ENCODE data around the gene SORCS2. TPM values are rescaled to one million over a fixed set of nuclear protein-coding genes. Genes with fewer than 3 reads are reported as not detected.

The SORCS2 gene
- polyA plus RNA-seq, 1 donor (not counting 4 experiments of a cell fraction or from before 2014, with no cell fraction given) = 0.09 TPM

DNA sequence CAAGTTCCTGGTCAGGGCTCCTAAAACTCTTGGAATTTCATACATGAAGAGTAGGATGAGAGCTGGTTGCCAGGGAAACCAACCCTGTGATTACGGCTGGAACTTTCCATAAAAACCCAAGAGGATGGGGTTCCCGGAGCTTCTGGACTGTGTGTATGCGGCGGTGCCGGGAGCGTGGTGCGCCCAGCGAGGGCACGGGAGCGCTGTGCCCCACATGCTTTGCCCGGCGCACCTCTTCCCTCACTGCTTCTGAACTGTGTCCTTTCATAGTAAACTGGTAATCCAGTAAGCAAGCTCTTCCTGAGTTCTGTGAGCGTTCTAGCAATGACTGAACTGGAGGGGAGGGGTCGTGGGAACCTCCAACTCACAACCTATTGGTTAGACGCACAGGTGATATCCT lies 594.7 kb downstream of the SORCS2 start:
- no peak for FAIRE-seq
- no peaks in the 10 kb centered on the region for H3K79me2 ChIP-seq (ENCODE audit: control insufficient read depth, insufficient read depth, low read length)

DNA sequence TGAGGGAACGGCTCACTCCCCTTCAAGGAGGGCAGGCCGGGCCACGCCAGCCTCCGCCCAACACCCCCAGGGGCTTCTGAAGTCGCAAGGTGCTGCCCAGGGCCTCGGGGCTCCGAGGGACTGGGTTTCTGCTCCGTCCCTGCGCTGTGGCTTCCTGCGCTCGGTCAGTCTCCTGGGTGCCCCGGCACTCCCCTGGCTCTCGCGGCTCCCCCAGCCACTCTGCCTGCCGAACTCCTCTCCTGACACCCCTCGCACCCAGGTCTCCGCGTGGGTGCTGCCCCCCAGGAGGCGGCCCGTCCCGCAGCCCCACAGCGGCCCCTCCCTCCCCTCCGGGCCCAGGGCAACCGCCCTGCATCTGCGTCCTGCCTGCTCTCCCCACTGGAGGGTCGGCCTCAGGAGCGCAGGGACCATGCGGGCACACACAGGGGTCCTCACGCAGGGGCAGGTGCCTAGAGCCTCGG lies 595.4 kb downstream of the SORCS2 start:
- Histone ChIP-seq H3K27ac (ENCODE audit: control insufficient read depth, insufficient read depth, low read length) (no peak overlapping the region), H3K36me3 (ENCODE audit: control insufficient read depth in 2 of 2, extremely low read depth in 1 of 2, insufficient read depth in 2 of 2, low read length in 2 of 2) (peaks cover 6 to 32% of the 10 kb centered on the region in 2 experiments), H3K4me3 (ENCODE audit: control insufficient read depth in 2 of 3, extremely low read depth in 1 of 3, insufficient read depth in 2 of 3, low read depth in 1 of 3, low read length in 3 of 3) (no peak overlapping the region), H3K4me1 (ENCODE audit: control insufficient read depth, extremely low read depth, insufficient read depth, low read length) (no peaks in the 10 kb centered on the region), H2AFZ (ENCODE audit: control insufficient read depth, low read length) (no peak overlapping the region), H3K9me3 (ENCODE audit: control insufficient read depth, low read depth, low read length) (no peaks in the 10 kb centered on the region), H3K4me2 (ENCODE audit: control insufficient read depth, extremely low read depth, insufficient read depth, low read depth, low read length) (no peak overlapping the region), H3K79me2 (ENCODE audit: control insufficient read depth, insufficient read depth, low read length) (no peaks in the 10 kb centered on the region), H4K20me1 (ENCODE audit: control insufficient read depth, extremely low read depth, insufficient read depth, low read length) (no peaks in the 10 kb centered on the region), H3K9ac (ENCODE audit: control insufficient read depth, extremely low read depth, insufficient read depth, low read length) (no peak overlapping the region), H3K27me3 (ENCODE audit: control insufficient read depth, extremely low read depth, insufficient read depth, low read length) (no peaks in the 10 kb centered on the region), H3K9me1 (ENCODE audit: control insufficient read depth, extremely low read depth, insufficient read depth, low read length) (no peaks in the 10 kb centered on the region)
- no peak for DNase-seq (ENCODE audit: low read depth, low spot score)
- FAIRE-seq = no peak
- no peak for TF ChIP-seq EZH2 (IDR thresholded peaks at IDR 0.05; ENCODE audit: low read length)
- TF ChIP-seq, protein P1, sequence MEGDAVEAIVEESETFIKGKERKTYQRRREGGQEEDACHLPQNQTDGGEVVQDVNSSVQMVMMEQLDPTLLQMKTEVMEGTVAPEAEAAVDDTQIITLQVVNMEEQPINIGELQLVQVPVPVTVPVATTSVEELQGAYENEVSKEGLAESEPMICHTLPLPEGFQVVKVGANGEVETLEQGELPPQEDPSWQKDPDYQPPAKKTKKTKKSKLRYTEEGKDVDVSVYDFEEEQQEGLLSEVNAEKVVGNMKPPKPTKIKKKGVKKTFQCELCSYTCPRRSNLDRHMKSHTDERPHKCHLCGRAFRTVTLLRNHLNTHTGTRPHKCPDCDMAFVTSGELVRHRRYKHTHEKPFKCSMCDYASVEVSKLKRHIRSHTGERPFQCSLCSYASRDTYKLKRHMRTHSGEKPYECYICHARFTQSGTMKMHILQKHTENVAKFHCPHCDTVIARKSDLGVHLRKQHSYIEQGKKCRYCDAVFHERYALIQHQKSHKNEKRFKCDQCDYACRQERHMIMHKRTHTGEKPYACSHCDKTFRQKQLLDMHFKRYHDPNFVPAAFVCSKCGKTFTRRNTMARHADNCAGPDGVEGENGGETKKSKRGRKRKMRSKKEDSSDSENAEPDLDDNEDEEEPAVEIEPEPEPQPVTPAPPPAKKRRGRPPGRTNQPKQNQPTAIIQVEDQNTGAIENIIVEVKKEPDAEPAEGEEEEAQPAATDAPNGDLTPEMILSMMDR (optimal IDR thresholded peaks at IDR 0.05 in 1 of 3, IDR thresholded peaks at IDR 0.05 in 1 of 3, conservative IDR thresholded peaks at IDR 0.05 in 1 of 3; ENCODE audit: extremely low read depth in 1 of 3, insufficient read depth in 2 of 3, low read length in 3 of 3) = no peak
- dilution Hi-C loops (cut with MboI; ENCODE audit: extremely low pct_ligation_motif_present, low sequenced_read_pairs) = no loop called here

More for the DNA sequence above, 594.7 kb downstream of the SORCS2 start:
- H3K4me2 ChIP-seq (ENCODE audit: control insufficient read depth, extremely low read depth, insufficient read depth, low read depth, low read length) = no peak overlapping the region
- no peak overlapping the region for H3K9ac ChIP-seq (ENCODE audit: control insufficient read depth, extremely low read depth, insufficient read depth, low read length)
- no peak for DNase-seq (ENCODE audit: low read depth, low spot score)
- no peaks in the 10 kb centered on the region for H3K4me1 ChIP-seq (ENCODE audit: control insufficient read depth, extremely low read depth, insufficient read depth, low read length)
- no peak for TF ChIP-seq EZH2 (IDR thresholded peaks at IDR 0.05; ENCODE audit: low read length)
- TF ChIP-seq, protein P1 (optimal IDR thresholded peaks at IDR 0.05 in 1 of 3, IDR thresholded peaks at IDR 0.05 in 1 of 3, conservative IDR thresholded peaks at IDR 0.05 in 1 of 3; ENCODE audit: extremely low read depth in 1 of 3, insufficient read depth in 2 of 3, low read length in 3 of 3) = no peak
- dilution Hi-C loops (cut with MboI; ENCODE audit: extremely low pct_ligation_motif_present, low sequenced_read_pairs) = no loop called here
- H3K9me3 ChIP-seq (ENCODE audit: control insufficient read depth, low read depth, low read length) = no peaks in the 10 kb centered on the region
- H2AFZ ChIP-seq (ENCODE audit: control insufficient read depth, low read length) = no peak overlapping the region
- H4K20me1 ChIP-seq (ENCODE audit: control insufficient read depth, extremely low read depth, insufficient read depth, low read length) = no peaks in the 10 kb centered on the region
- no peaks in the 10 kb centered on the region for H3K27me3 ChIP-seq (ENCODE audit: control insufficient read depth, extremely low read depth, insufficient read depth, low read length)
- H3K9me1 ChIP-seq (ENCODE audit: control insufficient read depth, extremely low read depth, insufficient read depth, low read length) = no peaks in the 10 kb centered on the region
- H3K27ac ChIP-seq (ENCODE audit: control insufficient read depth, insufficient read depth, low read length) = no peak overlapping the region
- no peak overlapping the region for H3K4me3 ChIP-seq (ENCODE audit: control insufficient read depth in 2 of 3, extremely low read depth in 1 of 3, insufficient read depth in 2 of 3, low read depth in 1 of 3, low read length in 3 of 3)
- peaks cover 8 to 31% of the 10 kb centered on the region in 2 experiments for H3K36me3 ChIP-seq (ENCODE audit: control insufficient read depth in 2 of 2, extremely low read depth in 1 of 2, insufficient read depth in 2 of 2, low read length in 2 of 2)

Data from keratinocyte (primary cell).